K562 (cell line): ENCODE results near the gene SESN2. TPM values are rescaled to one million over a fixed set of nuclear protein-coding genes. Genes with fewer than 3 reads are reported as not detected.

ENCODE experiments used
- DPF2 ChIP-seq: fragments of 450-650 bp; IDR thresholded peaks from 2 replicates; pipeline ENCODE4 v1.6.1; 2016
- E2F1 ChIP-seq: sonication (generic); formaldehyde crosslinking; IDR thresholded peaks from 2 replicates; pipeline ENCODE4 v1.8.1; 2023; ENCODE audit warnings: mild to moderate bottlenecking, missing genetic modification reagents, moderate library complexity
- FOS ChIP-seq: IDR thresholded peaks from 3 replicates; pipeline ENCODE4 v1.6.1; 2011; ENCODE audit not compliant: insufficient read length; ENCODE audit errors: extremely low read depth
- FOXK2 ChIP-seq, 2 experiments: fragments of 450-650 bp; IDR thresholded peaks in 1 of 2; conservative IDR thresholded peaks in 1 of 2; 2 replicates each; pipeline ENCODE4 v1.6.1; 2016; ENCODE audit warnings: low read depth in 2 of 2, mild to moderate bottlenecking in 1 of 2
- KHSRP ChIP-seq: fragments of 450-650 bp; IDR thresholded peaks from 2 replicates; pipeline ENCODE4 v1.6.1; 2017
- KLF13 ChIP-seq: fragments of 450-650 bp; IDR thresholded peaks from 2 replicates; pipeline ENCODE4 v1.6.1; 2016; ENCODE audit warnings: missing genetic modification characterization, low read depth, mild to moderate bottlenecking, missing compliant biosample characterization, moderate library complexity, borderline replicate concordance
- MEF2D ChIP-seq: conservative IDR thresholded peaks from 2 replicates; pipeline ENCODE4 v1.6.1; 2016; ENCODE audit warnings: low read depth, missing genetic modification characterization, missing compliant biosample characterization
- MGA ChIP-seq: fragments of 450-650 bp; IDR thresholded peaks from 2 replicates; pipeline ENCODE4 v1.6.1; 2016; ENCODE audit warnings: mild to moderate bottlenecking, moderate library complexity
- MLX ChIP-seq, 2 experiments: fragments of 450-650 bp in 1 of 2; sonication (generic) in 1 of 2; formaldehyde crosslinking; conservative IDR thresholded peaks; 2 replicates each; pipeline versions ENCODE4 v1.4.0 to v1.8.1; 2020 to 2022; ENCODE audit warnings: mild to moderate bottlenecking in 1 of 2, missing genetic modification reagents in 1 of 2
- MTA3 ChIP-seq: fragments of 450-650 bp; formaldehyde crosslinking; IDR thresholded peaks from 2 replicates; pipeline ENCODE4 v1.6.1; 2017; ENCODE audit warnings: mild to moderate bottlenecking, borderline replicate concordance
- PHB ChIP-seq: fragments of 250-450 bp; sonication (Bioruptor Pico); IDR thresholded peaks from 2 replicates; pipeline ENCODE4 v1.5.0; 2021
- RBM15 ChIP-seq: fragments of 200-400 bp; formaldehyde crosslinking; IDR thresholded peaks from 2 replicates; pipeline ENCODE4 v1.6.1; 2018; ENCODE audit warnings: mild to moderate bottlenecking, low read length, moderate library complexity; ENCODE audit not compliant: insufficient read depth
- SPI1 ChIP-seq: IDR thresholded peaks from 2 replicates; pipeline ENCODE4 v1.6.1; 2011; ENCODE audit warnings: low read depth, low read length, control low read depth, borderline replicate concordance
- TCF15 ChIP-seq: fragments of 250-450 bp; sonication (Bioruptor Pico); IDR thresholded peaks from 2 replicates; pipeline ENCODE4 v1.8.0; 2022; ENCODE audit warnings: moderate library complexity, mild to moderate bottlenecking, inconsistent platforms
- polyA plus RNA-seq, 8 experiments: library from polyadenylated mRNA; depleted of rRNA in 4 of 8; stranded (reverse) in 5 of 8; unstranded in 3 of 8; fragments of >200 nt; fragmentation: Nextera tagmentation in 2 of 8; fragmentation: Illumina TruSeq in 1 of 8; extraction: Ambion mirVana in 2 of 8; extraction: Trizol in 1 of 8; gene quantifications; 2 replicates each; pipeline versions ENCODE4 v1.2.1 to v1.2.3, GENCODE V29; 2011 to 2014; ENCODE audit warnings: inconsistent platforms in 1 of 8, missing spikeins in 1 of 8
- total RNA-seq, 7 experiments: library from RNA; depleted of rRNA in 6 of 7; stranded (reverse); fragments of >200 nt in 6 of 7; fragmentation: Illumina TruSeq in 2 of 7; extraction: Trizol in 2 of 7; gene quantifications; 2 replicates each; pipeline versions ENCODE4 v1.2.1 to v1.2.3, GENCODE V29; 2011 to 2021; ENCODE audit warnings: low replicate concordance in 1 of 7

SESN2 gene
- total and polyA plus RNA-seq, 9 of the 15 experiments (the other 6 are each of a cell fraction or from before 2014, with no cell fraction given), result 3.7 to 71.3 (median 16.8) TPM

GRCh38 chr1:28236656-28237322 lies 22.5 kb upstream of the SESN2 start (continued):
- TF ChIP-seq PHB (CRISPR knock-in tag) (no peak), E2F1 (peak; percentile 22; the same call in 1 of the 2 replicates), TCF15 (no peak), FOS (no peak), FOXK2 (conservative IDR thresholded peaks at IDR 0.05 in 1 of 2, IDR thresholded peaks at IDR 0.05 in 1 of 2; ENCODE audit: low read depth in 2 of 2) (0 out of 4 replicates have a peak, but pooled peaks of 1 of the 2 experiments have one; percentile 0), KLF13 (tag) (no peak), MTA3 (0 out of 2 replicates have a peak, but pooled peaks have one; percentile 30), MGA (peak; percentile 36; the same call in 1 of the 2 replicates), KHSRP (no peak), MLX (CRISPR knock-in tag; conservative IDR thresholded peaks at IDR 0.05) (no peak), MEF2D (tag) (no peak), SPI1 (no peak), DPF2 (peak; percentile 89), RBM15 (no peak)
